RPMI8226 (cell line): Measurements from ENCODE around the gene PPP1R3D.
"Not testable (repeated sequence)": the region's sequence is repeated elsewhere in the genome, so short reads cannot be mapped to it uniquely, and the experiment has no call there.

Source experiments
- DNase-seq: peaks from one replicate; pipeline ENCODE4 v3.0.0-alpha.2; 2015

The PPP1R3D gene, protein sequence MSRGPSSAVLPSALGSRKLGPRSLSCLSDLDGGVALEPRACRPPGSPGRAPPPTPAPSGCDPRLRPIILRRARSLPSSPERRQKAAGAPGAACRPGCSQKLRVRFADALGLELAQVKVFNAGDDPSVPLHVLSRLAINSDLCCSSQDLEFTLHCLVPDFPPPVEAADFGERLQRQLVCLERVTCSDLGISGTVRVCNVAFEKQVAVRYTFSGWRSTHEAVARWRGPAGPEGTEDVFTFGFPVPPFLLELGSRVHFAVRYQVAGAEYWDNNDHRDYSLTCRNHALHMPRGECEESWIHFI

DNA sequence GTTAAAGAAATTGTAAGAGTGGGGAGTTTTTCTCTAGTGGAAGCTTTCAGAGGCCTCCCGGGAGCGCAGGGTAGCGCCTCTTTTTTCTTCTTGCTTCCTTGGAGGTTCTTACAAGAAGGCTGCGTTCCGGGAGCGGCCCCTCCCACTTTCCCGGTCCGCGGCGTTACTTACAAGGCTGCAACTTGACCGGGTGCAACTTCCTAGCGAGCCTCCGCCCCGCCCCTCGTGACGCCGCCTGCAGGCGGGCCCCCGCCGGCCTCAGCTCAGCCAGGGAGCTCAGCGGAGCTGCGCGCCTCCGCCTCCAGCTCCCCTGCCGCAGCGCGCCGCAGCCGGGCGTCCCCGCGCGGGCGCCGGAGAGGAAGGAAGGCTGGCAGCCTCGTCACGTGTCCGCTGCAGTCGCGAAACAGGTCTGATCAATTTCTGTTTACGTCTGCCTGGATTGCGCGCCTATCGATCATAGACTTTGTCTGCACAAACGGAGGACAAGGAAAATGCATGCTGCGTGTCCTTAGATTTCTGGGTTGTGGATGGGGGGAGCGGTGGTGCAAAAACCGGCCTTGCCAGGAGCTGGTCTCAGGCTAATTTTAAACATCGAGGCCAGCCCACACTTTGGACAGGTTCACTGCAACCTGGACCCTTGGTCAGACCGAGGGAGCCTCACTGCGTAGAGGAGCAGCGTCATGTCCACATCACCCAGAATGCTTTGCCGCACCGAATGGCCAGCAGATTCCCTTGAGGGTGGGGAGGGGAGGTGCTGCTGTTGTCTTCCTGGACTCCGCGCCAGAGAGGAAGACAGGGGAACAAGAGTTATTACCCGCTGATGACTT, at the start of gene PPP1R3D, which contains the start of gene FAM217B:
TSS of gene PPP1R3D (minus strand) at position 177 of the 827 bp plus-strand sequence. CDS start 374 bp downstream, outside the sequence.
TSS of gene FAM217B (plus strand) at position 261 of the 827 bp plus-strand sequence. CDS start 3,555 bp downstream, outside the sequence.
- DNase-seq, result peak; percentile 93

DNA sequence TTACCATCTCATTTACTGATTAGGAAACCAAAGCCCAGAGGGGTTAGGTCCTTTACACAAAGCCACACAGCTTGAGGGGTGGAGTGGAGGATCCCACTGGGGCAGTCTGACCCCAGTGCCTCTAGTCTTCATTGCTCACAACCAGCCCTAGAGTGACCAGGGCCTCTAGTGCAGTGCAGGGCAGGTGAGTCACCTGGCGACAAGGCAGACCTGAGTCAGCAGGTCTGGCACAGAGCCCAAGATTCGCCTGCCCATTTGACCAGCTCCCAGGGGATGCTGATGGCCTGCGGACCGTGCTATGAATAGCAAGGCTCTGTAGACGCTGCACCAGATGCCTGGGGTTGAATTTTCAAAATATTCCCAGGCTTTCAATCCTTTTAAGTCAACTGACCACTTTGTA, 48.0 kb upstream of the PPP1R3D start:
- no peak for DNase-seq

DNA sequence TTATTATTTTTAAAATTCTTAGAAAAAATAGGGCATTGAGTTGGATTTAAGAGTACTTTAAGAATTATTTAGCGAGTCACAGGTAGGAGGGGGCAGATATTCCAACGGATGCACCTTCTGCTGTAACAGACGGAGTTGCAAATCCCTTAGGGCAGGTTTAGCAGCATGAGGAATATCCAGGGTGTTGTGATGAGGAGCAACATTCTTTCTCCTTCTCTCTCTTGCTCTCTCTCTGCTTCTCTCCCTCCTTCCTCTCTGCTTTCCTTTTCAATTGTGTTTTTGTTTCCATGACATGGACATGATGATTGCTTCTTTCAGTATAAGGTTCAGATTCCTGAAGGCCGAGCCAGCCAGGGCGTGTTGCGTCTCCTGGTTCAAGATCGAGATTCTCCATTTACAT, 47.0 kb upstream of the PPP1R3D start:
- DNase-seq, result no peak

DNA sequence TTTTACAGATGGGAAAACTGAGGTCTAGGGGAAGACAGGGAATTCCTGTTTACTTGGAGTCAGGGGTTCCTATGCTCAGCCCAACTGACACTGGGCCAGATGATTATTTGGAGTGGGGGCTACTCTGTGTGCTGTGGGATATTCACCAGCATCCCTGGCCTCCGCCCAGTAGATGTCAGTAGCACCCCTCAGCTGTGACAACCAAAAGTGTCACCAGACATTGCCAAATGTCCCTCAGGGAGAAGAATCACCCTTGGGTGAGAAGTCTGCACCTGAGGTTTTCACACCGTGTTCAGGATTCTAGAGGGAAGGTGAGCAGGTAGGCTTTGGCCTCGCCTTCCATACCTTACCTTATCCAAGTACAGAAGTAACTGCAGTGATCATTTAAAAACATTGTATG, 45.8 kb upstream of the PPP1R3D start:
- no peak for DNase-seq

DNA sequence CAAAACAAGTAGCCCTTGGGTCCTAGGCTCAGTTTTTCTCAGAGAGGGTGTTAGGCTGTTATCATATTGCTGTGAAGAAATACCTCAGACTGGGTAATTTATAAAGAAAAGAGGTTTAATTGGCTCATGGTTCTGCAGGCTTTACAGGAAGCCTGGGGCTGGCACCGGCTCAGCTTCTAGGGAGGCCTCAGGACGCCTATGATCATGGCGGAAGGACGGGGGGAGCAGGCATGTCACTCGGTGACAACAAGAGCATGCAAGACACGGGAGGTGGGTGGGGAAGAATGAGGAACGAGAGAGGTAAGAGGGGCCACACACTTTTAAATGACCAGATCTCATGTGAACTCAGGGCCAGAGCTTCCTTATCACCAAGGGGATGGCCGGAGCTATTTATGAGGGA, 45.1 kb upstream of the PPP1R3D start:
- no peak for DNase-seq

DNA sequence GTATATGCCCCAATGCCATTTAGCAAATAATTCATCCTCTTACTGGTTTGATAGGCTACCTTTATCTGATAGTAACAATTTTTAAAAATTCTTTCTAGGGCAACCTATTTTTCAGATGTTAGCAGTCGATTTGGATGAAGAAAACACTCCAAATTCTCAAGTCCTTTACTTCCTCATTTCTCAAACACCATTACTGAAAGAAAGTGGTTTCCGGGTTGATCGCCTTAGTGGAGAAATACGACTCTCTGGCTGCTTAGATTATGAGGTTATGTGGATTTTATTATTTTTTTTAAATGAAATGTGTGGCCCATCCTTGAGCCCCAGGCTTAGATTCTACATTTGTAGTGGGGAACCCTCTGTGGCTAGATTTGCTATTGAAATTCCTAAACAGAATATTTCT, 44.4 kb upstream of the PPP1R3D start:
- DNase-seq, result no peak

DNA sequence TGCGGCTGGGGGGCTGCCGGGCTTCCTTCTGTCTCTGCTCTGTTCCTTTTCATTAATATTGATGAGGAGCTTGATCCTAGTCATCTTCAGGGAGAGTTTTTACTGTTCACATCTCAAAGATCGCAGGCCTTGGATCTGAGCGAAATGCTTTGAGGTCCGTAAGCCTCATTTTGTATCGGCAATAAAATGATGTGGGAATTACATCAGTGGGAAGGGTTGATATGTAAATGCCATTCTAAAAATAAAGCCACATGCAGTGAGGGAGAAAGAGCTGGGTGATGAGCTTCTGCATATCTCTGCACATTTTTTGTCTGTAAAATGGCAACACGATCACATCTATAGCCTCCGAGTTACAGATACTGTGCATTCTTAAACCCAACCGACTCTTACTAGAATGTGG, 43.0 kb upstream of the PPP1R3D start:
- DNase-seq, result no peak

DNA sequence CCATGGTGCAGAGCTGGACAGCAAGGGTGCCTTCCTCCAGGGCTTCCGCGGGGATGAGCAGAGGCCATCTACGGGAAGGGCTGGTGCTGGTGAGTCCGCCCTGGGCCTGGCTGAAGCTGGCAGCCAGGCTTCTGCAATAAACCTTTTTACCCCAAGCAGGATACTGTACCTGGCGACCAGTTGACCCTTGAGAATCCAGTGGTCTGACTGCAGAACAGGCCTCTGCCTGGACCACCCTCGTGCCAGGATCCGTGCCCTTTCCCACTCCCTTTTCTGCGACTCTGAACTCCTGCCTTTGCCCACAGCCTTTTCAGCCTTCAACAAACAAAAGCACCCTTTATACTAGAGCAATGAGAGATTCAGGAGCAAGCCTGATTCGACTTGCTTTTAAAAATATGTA, 37.0 kb upstream of the PPP1R3D start:
- no peak for DNase-seq

DNA sequence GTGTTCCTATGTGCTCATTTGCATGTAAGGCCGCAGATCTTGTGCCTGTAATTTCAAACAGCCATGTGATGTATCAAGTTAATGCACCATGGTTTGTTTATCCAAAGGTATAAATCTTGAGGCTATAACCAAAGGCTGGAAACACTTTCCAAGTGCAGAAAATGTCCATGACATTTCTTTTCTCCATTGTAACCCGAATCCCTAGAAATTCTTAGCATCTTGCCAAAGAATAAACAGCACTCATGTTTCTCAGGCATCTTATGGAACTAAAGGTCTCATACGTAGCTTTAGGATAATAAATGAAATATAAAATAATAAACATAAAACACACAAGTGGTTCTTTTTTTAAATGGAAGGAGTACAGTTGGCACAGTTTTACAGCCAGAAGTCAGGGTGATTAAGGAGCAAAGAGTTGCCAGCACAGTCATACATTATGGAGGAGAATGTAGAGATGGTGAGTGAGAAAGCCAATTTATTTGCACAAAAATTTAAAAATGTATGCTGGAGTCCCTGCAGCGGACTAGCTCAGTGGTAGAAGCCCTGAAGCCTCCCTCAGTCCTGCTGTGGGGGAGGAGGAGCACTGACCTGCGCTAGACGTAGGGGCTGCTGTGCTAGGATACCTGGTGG, 36.2 kb upstream of the PPP1R3D start:
- no peak for DNase-seq

DNA sequence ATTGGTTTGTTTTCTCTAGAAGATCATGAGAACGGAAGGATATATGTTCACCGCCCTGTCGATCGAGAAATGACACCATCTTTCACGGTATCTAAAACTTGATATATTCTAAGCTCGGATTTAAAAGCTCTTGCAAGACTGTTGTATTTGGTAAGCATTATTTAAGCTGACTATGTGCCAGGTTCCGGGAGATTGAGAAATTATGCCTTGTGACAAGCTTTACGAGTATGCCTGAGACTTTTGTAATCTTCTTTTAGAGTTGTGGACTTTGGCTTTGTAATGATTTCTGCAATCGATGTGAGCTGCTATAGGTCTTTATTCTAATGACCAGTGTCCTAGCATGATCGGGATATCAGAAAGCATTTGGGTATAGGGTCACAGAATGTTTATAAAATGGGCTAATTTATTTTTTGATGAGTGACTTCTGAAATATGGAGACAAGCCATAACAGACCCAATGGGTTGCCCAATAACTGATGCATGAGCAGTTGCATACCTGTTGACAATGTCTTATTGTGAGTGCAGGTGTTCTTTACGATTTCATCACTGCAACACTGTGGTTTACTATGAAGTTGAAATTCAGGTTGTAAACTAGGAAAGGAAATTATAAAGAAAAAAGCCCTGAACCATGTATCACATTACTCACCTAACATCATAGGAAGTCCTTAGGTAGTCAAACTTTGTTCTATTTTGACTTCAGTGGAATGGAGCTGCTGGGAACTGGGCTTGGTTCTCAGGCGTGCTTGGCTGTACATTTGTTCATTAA, 32.1 kb upstream of the PPP1R3D start:
- no peak for DNase-seq

DNA sequence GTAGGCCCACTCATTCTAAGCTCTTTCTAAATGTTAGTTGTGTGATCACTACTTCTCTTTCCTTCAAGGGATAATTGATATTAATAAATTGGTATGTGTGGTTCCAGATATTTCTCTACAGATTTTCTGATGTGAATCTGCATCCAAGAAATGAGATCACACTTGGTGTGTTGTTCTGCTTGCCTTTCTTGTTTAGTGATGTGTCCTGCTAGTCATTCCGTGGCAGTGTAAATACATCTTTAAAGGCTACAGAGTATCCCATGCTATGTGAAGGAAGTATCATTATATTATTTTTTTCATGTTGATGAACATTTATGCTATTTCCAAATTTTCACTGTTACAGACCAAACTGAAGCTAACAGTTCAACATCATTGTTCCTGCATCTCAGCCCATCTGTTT, 31.3 kb upstream of the PPP1R3D start:
- DNase-seq, result no peak

DNA sequence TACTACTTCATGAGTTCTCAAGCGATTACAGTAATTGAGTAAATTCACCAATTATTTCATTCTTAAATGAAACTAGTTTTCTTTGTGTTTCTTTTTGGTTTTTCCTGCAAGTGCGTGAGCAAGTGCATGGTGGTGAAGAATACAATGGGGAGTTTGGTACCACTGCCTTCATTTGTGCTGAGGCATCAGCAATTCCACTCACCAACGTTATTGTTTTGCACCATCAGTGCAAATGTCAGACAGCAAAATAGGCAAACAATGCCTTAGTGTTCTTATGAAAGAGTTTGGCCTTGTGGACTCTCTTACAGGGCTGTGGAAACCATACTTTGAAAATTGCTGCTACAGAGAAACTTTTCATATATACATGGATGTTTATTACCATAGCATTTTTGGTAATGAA, 26.3 kb upstream of the PPP1R3D start:
- DNase-seq, result no peak

DNA sequence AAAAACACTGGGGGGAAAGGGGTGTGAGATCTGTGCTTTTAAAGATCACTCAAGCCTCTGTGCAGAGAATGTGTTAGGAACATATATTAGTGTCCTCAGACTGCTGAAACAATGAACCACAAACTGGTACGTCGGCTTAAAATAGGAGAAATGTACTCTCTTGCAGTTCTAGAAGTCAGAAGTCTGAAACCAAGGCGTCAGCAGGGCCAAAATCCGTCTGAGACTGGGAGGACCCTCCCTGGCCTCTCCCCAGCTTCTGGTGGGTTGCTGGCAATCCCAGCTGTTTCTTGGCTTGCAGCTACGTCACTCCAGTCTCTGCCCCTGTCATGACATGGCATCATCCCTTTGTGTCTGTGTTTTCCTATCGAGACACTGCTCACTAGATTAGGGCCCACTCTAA, 22.1 kb upstream of the PPP1R3D start:
- peak; percentile 46 for DNase-seq

DNA sequence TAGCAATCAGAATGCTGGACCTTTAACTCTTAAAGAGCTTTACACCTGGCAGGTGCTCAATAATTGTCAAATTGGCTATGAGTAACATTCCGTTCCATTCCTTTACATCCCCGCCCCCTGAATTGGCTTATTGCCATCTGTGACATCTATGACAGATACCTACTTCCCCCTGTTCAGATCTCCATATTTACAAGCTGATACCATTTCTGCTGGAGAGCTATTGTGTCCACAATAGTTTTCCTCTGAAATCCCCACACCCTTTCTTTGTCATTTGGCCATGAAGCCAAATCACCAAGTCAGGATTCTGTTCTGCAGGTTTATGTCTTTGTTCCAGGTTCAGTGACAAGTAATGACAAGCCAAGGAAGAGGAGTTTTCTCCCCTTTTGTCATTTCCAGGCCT, 21.3 kb upstream of the PPP1R3D start:
- no peak for DNase-seq

DNA sequence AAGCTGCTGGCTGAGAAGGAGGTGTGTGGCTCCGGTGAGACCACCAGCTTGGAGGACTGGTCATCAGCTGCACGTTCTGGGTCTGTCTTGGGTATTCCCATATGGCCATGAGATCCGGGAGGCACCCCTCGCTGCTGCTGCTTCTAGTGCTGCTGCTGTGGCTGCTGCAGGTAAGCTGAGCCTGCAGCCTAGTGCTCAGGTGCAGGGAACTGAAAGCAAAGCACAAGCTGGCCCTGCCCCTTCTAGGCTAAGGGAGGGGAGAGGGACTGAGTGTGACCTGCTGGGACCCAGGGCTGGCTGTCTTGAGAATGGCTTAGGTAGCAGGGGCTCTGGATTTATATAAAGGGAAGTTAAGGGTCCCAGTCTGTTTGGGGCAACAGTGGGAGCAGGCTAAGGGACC, 18.5 kb upstream of the PPP1R3D start:
- DNase-seq, result peak; percentile 49

DNA sequence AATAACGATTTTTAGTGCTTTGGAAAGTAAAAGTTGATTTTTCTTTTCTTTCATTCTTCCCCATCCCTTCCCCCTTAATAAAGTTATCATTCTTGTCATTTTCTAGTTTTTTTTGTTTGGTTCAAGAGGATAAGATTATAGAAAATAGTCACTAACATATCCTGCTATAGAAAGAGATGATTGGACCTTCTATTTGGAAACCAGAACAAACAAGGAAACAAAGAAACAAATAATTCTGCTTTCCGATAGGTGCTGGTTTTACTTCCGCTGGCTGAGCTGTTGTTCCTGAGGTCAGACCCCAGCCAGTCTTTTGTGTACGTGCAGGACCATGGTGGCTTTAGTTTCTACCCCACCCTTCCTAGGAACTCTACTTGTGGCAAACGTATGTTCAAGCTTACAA, 18.0 kb upstream of the PPP1R3D start, which contains the start of gene CDH26:
TSS of gene CDH26 (plus strand) at position 301 of the 400 bp plus-strand sequence. CDS start 304 bp downstream, outside the sequence.
- DNase-seq, result no peak

DNA sequence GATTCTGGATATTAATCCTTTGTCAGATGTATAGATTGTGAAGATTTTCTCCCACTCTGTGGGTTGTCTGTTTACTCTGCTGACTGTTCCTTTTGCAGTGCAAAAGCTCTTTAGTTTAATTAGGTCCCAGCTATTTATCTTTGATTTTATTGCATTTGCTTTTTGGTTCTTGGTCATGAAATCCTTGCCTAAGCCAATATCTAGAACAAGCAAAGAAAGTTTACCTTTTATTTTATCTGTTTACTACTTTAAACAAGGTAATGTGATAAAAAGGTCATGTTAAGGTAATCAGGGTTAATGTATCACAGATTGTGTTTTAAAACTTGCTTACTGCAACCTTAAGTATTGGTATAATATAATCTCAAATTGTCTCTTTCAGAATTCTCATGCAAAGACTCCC, 17.5 kb upstream of the PPP1R3D start:
- not testable (repeated sequence) for DNase-seq

DNA sequence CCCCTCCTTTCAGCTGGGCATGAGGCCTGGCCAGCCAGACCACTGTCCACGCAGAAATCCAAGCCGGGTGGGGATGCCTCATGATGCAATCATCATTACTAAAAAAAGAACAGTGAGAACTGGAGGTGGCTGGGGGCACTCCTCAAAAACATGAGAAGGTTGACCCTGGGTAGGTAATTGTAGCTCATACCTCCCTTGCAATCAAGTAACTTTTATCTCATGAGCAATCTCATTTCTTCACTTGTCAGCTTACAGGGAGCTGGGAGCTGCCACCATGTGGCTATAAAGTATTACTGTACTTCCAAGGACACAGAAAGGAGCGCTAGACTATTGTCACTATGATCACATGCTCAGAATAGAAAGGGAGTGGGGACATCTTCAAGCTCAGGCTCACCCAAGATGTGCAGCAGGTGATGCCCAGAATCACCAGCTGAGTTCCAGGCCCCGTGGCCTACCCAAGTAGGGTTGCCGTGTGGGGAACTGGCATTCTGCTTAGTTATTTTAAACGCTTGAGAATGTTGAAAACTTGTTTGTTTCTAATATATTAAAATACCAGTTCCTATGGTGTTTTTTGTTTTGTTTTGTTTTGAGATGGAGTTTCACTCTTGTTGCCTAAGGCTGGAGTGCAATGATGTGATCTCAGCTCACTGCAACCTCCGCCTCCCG, 15.2 kb upstream of the PPP1R3D start:
- peak; percentile 47 for DNase-seq

DNA sequence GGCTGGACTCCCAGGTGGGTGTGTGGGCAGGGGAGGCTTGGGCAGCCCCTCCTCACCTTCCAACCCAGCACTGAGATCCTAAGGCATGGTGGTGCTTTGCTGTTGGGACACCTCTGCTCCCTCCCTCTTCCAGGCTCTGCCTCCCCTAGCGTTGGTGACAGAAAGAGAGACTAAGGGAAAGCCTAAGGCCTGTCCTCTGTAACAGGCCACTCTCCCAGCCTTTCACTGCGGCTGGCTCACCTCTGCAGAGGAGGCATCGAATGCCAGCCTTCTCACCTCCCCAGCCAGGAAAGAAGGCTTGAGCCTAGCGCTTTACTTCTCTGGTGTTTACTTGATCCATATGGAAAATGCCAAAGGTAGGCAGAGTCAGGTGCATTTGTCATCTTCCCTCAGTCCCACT, 14.6 kb upstream of the PPP1R3D start:
- no peak for DNase-seq

DNA sequence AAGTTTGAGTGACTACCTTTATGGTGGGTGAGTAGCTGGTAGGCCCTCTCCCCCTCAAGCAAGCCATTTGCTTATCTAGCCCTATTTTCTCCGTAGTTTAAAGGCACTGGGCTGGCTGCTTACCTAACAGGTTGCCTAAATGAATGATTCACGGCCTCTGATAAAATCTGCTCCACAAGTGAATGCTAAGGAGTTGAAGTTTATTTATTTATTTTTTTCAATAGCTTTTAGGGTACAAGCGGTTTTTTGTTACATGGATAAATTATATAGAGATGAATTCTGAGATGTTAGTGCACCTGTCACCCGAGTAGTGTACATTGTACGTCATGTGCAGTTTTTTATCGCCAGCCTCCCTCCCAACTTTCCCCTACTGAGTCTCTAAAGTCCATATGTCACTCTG, 9.8 kb upstream of the PPP1R3D start:
- no peak for DNase-seq

DNA sequence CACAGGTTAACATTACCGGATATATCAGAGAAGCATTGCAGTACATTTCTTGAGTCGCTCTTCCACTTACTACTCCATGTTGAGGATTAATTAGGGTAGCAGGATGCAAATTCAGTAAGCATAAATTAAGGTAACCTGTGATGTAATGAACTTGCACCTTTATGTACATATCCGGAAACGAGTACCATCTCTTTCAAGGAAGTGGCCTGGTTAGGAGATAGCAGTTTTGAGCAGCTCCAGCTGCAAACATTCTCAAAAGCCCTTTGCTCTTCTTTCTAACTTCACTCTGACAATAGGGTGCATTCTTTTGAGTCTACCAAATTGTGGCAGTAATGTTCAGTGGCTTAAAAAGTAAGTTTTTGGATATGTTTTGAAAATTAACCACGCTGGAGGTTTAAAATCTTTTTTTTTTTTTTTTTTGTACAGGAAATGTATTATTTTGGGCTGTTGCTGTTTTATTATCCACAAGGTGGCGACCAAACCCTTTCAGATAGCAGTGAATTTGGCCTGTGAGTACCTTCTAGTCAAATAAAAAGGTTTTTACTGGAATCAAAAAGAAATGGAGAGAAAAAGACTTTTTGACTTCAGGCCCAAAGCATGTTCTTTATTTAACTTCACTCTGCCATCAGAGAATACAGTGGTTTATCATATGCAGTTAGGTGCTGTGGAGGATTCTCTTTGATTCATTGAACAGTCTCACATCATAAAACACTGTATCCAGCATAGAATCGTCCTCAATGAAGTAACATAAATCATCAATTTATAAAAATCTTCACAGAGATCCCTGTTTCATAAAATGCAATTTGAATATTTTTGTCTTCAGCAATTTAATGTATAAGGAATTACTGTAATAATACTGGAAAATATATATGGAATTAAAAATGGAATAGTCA, 9.0 kb upstream of the PPP1R3D start:
- peak; percentile 63 for DNase-seq
